Esophagus squamous epithelium (tissue), 5 donors: ENCODE results near the gene NAPSA. TPM values are rescaled to one million over a fixed set of nuclear protein-coding genes. Genes with fewer than 3 reads are reported as not detected.

Source experiments
- DNase-seq: peaks from one replicate; lab custom pipeline; 2025; lab: John Stamatoyannopoulos, UW
- H3K27ac ChIP-seq, 4 donors: fragments of 200-600 bp; sonication (generic); one replicate each; pipeline ENCODE4 v1.5.1; 2016 to 2019; ENCODE audit warnings: mild to moderate bottlenecking in 1 of 4
- H3K27me3 ChIP-seq, 4 donors: fragments of 200-600 bp; sonication (generic); 1 replicate in 3 of 4; 2 replicates in 1 of 4; pipeline versions ENCODE4 v1.5.1 to v1.6.0; 2017 to 2021; ENCODE audit warnings: antibody characterized with exemption in 1 of 4
- H3K36me3 ChIP-seq, 3 donors: fragments of 200-600 bp; sonication (generic); one replicate each; pipeline ENCODE4 v1.5.1; 2016 to 2019
- H3K4me1 ChIP-seq, 3 donors: fragments of 200-600 bp; sonication (generic); one replicate each; pipeline ENCODE4 v1.5.1; 2017 to 2019
- H3K4me3 ChIP-seq, 4 donors: fragments of 200-600 bp; sonication (generic); 1 replicate in 3 of 4; 2 replicates in 1 of 4; pipeline ENCODE4 v1.5.1; 2016 to 2019; ENCODE audit warnings: mild to moderate bottlenecking in 2 of 4, moderate library complexity in 1 of 4
- H3K9me3 ChIP-seq, 3 donors: fragments of 200-600 bp; sonication (generic); one replicate each; pipeline ENCODE4 v1.5.1; 2016 to 2019
- CTCF ChIP-seq, 6 experiments: fragments of 450-650 bp in 4 of 6; fragments of 200-600 bp in 2 of 6; sonication (generic) in 2 of 6; IDR thresholded peaks; one replicate each; pipeline ENCODE4 v1.5.1; 2016 to 2019; ENCODE audit warnings: antibody characterized with exemption in 6 of 6, mild to moderate bottlenecking in 4 of 6, moderate library complexity in 4 of 6
- POLR2A ChIP-seq, 4 donors: fragments of 450-650 bp; IDR thresholded peaks; one replicate each; pipeline ENCODE4 v1.6.1; 2017; ENCODE audit warnings: antibody characterized with exemption in 4 of 4, mild to moderate bottlenecking in 4 of 4, moderate library complexity in 3 of 4
- WGBS, 2 donors: methylation state at CpG; one replicate each; pipeline ENCODE4 v1.1.5; 2018; 5-methylcytosine and 5-hydroxymethylcytosine counted together
- intact Hi-C: fragments of 100-400 bp; cut with DNase I; formaldehyde crosslinking; loops from one replicate; pipeline ENCODE4 v1.15.0; 2022
- total RNA-seq, 4 donors: library from RNA; depleted of rRNA; stranded (reverse); fragments of >200 nt; gene quantifications; one replicate each; pipeline ENCODE4 v1.1.0, GENCODE V29; 2016
- donor health status: DM: yes; HTN: yes; CAD: no.

NAPSA gene
- total RNA-seq, 4 donors from 2014 or later, result 0.38 TPM; not detected in 3

GRCh38 chr19:50362656-50363424, 2.6 kb downstream of the NAPSA start:
- H3K27me3 ChIP-seq, result peaks cover 0 to 9% (median 0%) of the 10 kb centered on the region in 4 donors
- no peaks in the 10 kb centered on the region for H3K9me3 ChIP-seq
- WGBS, 2 donors, result 59% methylated on average over 9 to 11 of the region's 11 CpGs
- no peak overlapping the region for H3K4me3 ChIP-seq
- no peaks in the 10 kb centered on the region for H3K36me3 ChIP-seq
- intact Hi-C loops, result no loop called here
- TF ChIP-seq POLR2A (IDR thresholded peaks at IDR 0.05), result no peak
- no peak for TF ChIP-seq CTCF (IDR thresholded peaks at IDR 0.05)
- H3K27ac ChIP-seq, result no peak overlapping the region
- H3K4me1 ChIP-seq, result peaks cover 0 to 21% (median 0%) of the 10 kb centered on the region in 3 donors
- no peak for DNase-seq

- TF ChIP-seq CTCF (IDR thresholded peaks at IDR 0.05), result no peak
- no peak for DNase-seq
- no peaks in the 10 kb centered on the region for H3K9me3 ChIP-seq
- peaks cover 0 to 15% (median 0%) of the 10 kb centered on the region in 4 donors for H3K27me3 ChIP-seq
- H3K4me3 ChIP-seq, result no peak overlapping the region
- no peaks in the 10 kb centered on the region for H3K36me3 ChIP-seq
- intact Hi-C loops, result no loop called here
- WGBS, 2 donors, result 75 to 85% methylated on average over 4 to 7 of the region's 7 CpGs
- peaks cover 0 to 25% (median 0%) of the 10 kb centered on the region in 3 donors for H3K4me1 ChIP-seq
- H3K27ac ChIP-seq, result no peak overlapping the region
Measured at GRCh38 chr19:50362030-50362412, 3.4 kb downstream of the NAPSA start.

- no peak for DNase-seq
- 74 to 80% methylated on average over 4 to 6 of the region's 7 CpGs for WGBS, 2 donors
- Histone ChIP-seq H3K27ac (no peak overlapping the region), H3K27me3 (peaks cover 0 to 15% (median 0%) of the 10 kb centered on the region in 4 donors), H3K4me3 (no peak overlapping the region), H3K9me3 (no peaks in the 10 kb centered on the region), H3K36me3 (no peaks in the 10 kb centered on the region), H3K4me1 (peaks cover 0 to 25% (median 0%) of the 10 kb centered on the region in 3 donors)
- TF ChIP-seq CTCF (IDR thresholded peaks at IDR 0.05), result no peak
- no peak for TF ChIP-seq POLR2A (IDR thresholded peaks at IDR 0.05)
- intact Hi-C loops, result no loop called here
Measured at GRCh38 chr19:50361290-50362029, 4.0 kb downstream of the NAPSA start.

GRCh38 chr19:50359328-50359818, 6.1 kb downstream of the NAPSA start:
- 89% methylated on average over 4 of the region's 11 CpGs; no CpG with 5 or more reads in 1 of the 2 donors for WGBS, 2 donors
- Histone ChIP-seq H3K27me3 (peaks cover 0 to 15% (median 0%) of the 10 kb centered on the region in 4 donors), H3K4me1 (peaks cover 0 to 25% (median 0%) of the 10 kb centered on the region in 3 donors), H3K27ac (no peak overlapping the region), H3K9me3 (no peaks in the 10 kb centered on the region), H3K36me3 (no peaks in the 10 kb centered on the region), H3K4me3 (no peak overlapping the region)
- intact Hi-C loops, result no loop called here
- no peak for DNase-seq
- TF ChIP-seq POLR2A (IDR thresholded peaks at IDR 0.05), result no peak
- no peak for TF ChIP-seq CTCF (IDR thresholded peaks at IDR 0.05)
